T-cell (primary cell): Measurements from ENCODE around the gene S100A5. TPM values are rescaled to one million over a fixed set of nuclear protein-coding genes. Genes with fewer than 3 reads are reported as not detected.
"Not testable (repeated sequence)": the region's sequence is repeated elsewhere in the genome, so short reads cannot be mapped to it uniquely, and the experiment has no call there.

Source experiments
- ATAC-seq, 4 experiments: fragments of 200-7000 bp in 3 of 4; fragments of 150-1000 bp in 1 of 4; cut with Tn5 transposase; replicated peaks in 1 of 4; 1 replicate in 3 of 4; 2 replicates in 1 of 4; pipeline ENCODE4 v1.10.0; 2021; ENCODE audit warnings: moderate library complexity in 3 of 4, mild to moderate bottlenecking in 2 of 4, moderate number of reproducible peaks in 1 of 4
- CTCF ChIA-PET, 2 donors: fragments of 300-600 bp; sonication (Branson Sonifier 250); formaldehyde crosslinking; loops; one replicate each; lab custom pipeline; 2022; ENCODE audit warnings: antibody characterized with exemption in 2 of 2; lab: Charles Lee
- POLR2A ChIA-PET, 2 donors: fragments of 300-600 bp; sonication (Branson Sonifier 250); formaldehyde crosslinking; loops; one replicate each; lab custom pipeline; 2022; ENCODE audit warnings: antibody characterized with exemption in 2 of 2; lab: Charles Lee
- DNase-seq, 35 experiments: peaks; one replicate each; pipeline versions ENCODE4 v3.0.0 to v3.0.0-alpha.2; 2013 to 2023
- H3K27ac ChIP-seq: one replicate; pipeline ENCODE4 v1.5.1; 2013; ENCODE audit warnings: low read length
- H3K27me3 ChIP-seq, 2 experiments: replicated peaks in 1 of 2; 1 replicate in 1 of 2; 2 replicates in 1 of 2; pipeline versions ENCODE4 v1.6.1 to v1.7.0; 2013; ENCODE audit warnings: low read length in 1 of 2, mixed read lengths in 1 of 2; ENCODE audit not compliant: control insufficient read depth in 2 of 2, insufficient read depth in 2 of 2; ENCODE audit errors: extremely low read depth in 1 of 2
- H3K36me3 ChIP-seq, 2 donors: 1 replicate in 1 of 2; 2 replicates in 1 of 2; pipeline versions ENCODE4 v1.6.1 to v1.7.0; 2013; ENCODE audit warnings: low read length in 1 of 2; ENCODE audit not compliant: control insufficient read depth in 2 of 2, insufficient read depth in 1 of 2; ENCODE audit errors: extremely low read depth in 1 of 2
- H3K4me1 ChIP-seq, 2 experiments: 1 replicate in 1 of 2; 2 replicates in 1 of 2; pipeline versions ENCODE4 v1.6.1 to v1.7.0; 2013; ENCODE audit warnings: low read length in 2 of 2, mixed read lengths in 1 of 2; ENCODE audit not compliant: insufficient read depth in 2 of 2, control insufficient read depth in 1 of 2; ENCODE audit errors: extremely low read depth in 1 of 2
- H3K4me3 ChIP-seq, 2 donors: 1 replicate in 1 of 2; 2 replicates in 1 of 2; pipeline versions ENCODE4 v1.5.1 to v1.7.0; 2013; ENCODE audit warnings: mild to moderate bottlenecking in 2 of 2, low read length in 1 of 2, moderate library complexity in 1 of 2; ENCODE audit not compliant: control insufficient read depth in 1 of 2; ENCODE audit errors: extremely low read depth in 1 of 2
- H3K9me3 ChIP-seq: 2 replicates; pipeline ENCODE4 v1.7.0; 2013
- H3K27ac Mint-ChIP-seq, 2 donors: one replicate each; pipeline ENCODE4 v1.8.0; 2020 to 2021; ENCODE audit warnings: mild to moderate bottlenecking in 2 of 2, mixed read lengths in 2 of 2
- H3K27me3 Mint-ChIP-seq, 2 donors: one replicate each; pipeline ENCODE4 v1.8.0; 2021 to 2022; ENCODE audit warnings: mixed read lengths in 2 of 2
- H3K36me3 Mint-ChIP-seq: one replicate; pipeline ENCODE4 v1.8.0; 2021; ENCODE audit warnings: mixed read lengths
- H3K4me1 Mint-ChIP-seq, 3 donors: one replicate each; pipeline ENCODE4 v1.8.0; 2020 to 2022; ENCODE audit warnings: mixed read lengths in 3 of 3, mild to moderate bottlenecking in 1 of 3
- H3K4me3 Mint-ChIP-seq, 3 donors: one replicate each; pipeline ENCODE4 v1.8.0; 2020 to 2022; ENCODE audit warnings: mild to moderate bottlenecking in 3 of 3, mixed read lengths in 3 of 3, moderate library complexity in 3 of 3
- H3K9me3 Mint-ChIP-seq, 3 donors: one replicate each; pipeline ENCODE4 v1.8.0; 2020 to 2022; ENCODE audit warnings: mixed read lengths in 3 of 3
- WGBS: methylation state at CpG from one replicate; pipeline ENCODE4 v1.1.5; 2013; ENCODE audit warnings: missing lambda C conversion rate; ENCODE audit not compliant: insufficient coverage; 5-methylcytosine and 5-hydroxymethylcytosine counted together
- total RNA-seq, 35 experiments: library from RNA in 6 of 35; stranded (reverse) in 6 of 35; fragments of 120-200 nt in 1 of 35; gene quantifications; one replicate each; pipeline versions ENCODE4 v1.2.1 to v1.2.4 and lab custom pipeline; 2013 to 2026

Gene S100A5
- total RNA-seq, 5 donors from 2014 or later (not counting 1 experiment from before 2014, with no cell fraction given), result 0.36 to 1.6 (median 1.2) TPM; not detected in 1

DNA sequence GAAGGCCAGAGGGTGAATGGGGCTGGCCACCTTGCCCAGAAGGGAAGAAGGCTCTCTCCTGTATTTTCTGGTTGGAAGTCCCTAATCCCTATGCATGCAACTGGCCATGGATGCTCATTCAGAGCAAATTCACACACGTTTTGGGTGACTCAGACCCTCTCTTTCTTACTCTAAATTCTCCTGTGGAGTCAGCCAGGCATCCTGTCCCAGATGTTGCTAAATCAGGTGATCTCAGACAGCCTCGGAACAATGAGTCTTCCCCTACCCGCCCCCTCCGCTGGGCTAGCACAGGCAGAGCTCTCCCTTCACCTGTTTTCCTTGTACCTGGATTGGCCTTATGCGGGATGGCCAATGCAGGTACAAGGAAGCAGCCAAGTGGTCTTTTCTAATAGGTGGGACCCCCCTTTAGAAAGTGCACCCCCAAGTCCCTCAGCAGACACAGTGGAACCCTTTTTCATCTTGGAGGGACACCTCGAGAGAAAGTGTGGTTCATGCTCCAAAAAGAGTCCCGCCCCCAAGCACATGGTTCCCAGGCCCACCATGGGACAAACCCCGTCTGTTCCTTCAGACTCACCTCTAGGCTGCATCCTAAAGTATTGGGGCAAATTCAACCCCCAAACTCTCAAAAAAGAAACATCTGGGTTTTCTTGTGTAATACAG, 13.6 kb downstream of the S100A5 start:
- Histone ChIP-seq H3K4me1 (peaks cover 8% of the 10 kb centered on the region in 2 experiments), H3K4me3 (no peak overlapping the region)
- POLR2A ChIA-PET, result no interaction called here

DNA sequence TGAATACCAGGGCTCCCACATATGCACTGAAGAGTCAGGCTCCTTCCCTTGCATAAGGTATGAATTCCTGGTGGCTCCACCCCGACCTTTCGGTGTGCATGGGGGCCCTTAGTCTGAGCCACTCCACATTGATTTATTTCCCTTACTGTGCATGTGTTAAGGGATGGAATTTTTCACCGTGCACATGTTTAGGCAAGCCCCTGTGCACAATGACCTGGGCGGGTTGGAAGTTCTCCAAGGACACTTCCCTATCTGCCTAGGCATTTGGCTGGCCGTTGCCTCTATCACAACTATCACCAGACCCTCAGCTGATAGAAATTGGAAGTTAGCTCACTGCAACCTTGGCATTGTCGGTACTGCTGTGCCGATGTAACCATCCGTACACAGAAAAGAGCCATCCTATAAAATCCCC, 14.6 kb downstream of the S100A5 start:
- H3K4me3 ChIP-seq, result no peak overlapping the region
- Mint-ChIP-seq H3K27ac (no peak overlapping the region), H3K36me3 (peaks cover 11% of the 10 kb centered on the region), H3K4me3 (no peak overlapping the region), H3K4me1 (peaks cover 3 to 12% (median 11%) of the 10 kb centered on the region in 3 donors), H3K27me3 (no peaks in the 10 kb centered on the region), H3K9me3 (no peaks in the 10 kb centered on the region)
- ChIA-PET CTCF (no interaction called here), POLR2A (no interaction called here)
- no peaks in the 10 kb centered on the region for H3K4me1 ChIP-seq
- no peak overlapping the region for H3K27ac ChIP-seq
- ATAC-seq, result no peak
- no peaks in the 10 kb centered on the region for H3K27me3 ChIP-seq
- DNase-seq, result no peak
- no peaks in the 10 kb centered on the region for H3K9me3 ChIP-seq
- 86% methylated on average over 5 of the region's 8 CpGs for WGBS
- no peaks in the 10 kb centered on the region for H3K36me3 ChIP-seq

More for the DNA sequence above, 13.6 kb downstream of the S100A5 start:
- Histone ChIP-seq H3K27me3 (no peaks in the 10 kb centered on the region), H3K9me3 (no peaks in the 10 kb centered on the region), H3K36me3 (no peaks in the 10 kb centered on the region), H3K27ac (no peak overlapping the region)
- Mint-ChIP-seq H3K27me3 (no peaks in the 10 kb centered on the region), H3K9me3 (no peaks in the 10 kb centered on the region), H3K4me3 (no peak overlapping the region), H3K27ac (no peak overlapping the region), H3K36me3 (peaks cover 11% of the 10 kb centered on the region), H3K4me1 (peaks cover 13 to 22% (median 21%) of the 10 kb centered on the region in 3 donors)
- DNase-seq (no peak), ATAC-seq (no peak)
- CTCF ChIA-PET, result no interaction called here
- WGBS, result 93% methylated on average over 6 of the region's 8 CpGs

DNA sequence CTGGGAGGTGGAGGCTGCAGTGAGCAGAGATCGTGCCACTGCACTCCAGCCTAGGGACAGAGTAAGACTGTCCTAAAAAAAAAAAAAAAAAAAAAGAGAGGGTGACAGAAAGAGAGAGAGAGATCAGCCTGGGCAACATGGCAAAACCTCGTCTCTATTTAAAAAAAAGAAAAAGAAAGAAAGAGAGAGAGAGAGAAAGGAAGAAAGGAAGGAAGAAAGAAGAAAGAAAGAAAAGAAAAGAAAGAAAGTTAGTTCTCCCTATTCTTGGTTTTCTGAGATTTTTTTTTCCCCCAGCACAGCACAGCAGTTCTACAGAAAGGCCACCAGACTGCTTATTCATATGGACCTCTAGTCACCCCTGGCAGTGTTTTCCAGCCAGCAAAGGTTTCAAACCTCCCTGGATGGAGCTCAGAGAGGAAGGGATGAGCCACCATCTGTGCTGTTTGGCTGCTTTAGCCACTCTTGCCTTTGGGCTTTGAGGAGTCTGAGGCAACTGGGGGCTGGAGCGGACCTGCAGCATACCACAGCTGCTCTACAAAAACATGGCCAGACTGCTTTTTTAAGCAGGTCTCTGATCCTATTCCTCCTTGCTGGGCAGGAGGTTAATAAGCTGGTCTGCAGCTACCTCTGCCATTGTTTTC, 15.5 kb downstream of the S100A5 start:
- POLR2A ChIA-PET, result no interaction called here
- no peak overlapping the region for H3K27ac ChIP-seq

DNA sequence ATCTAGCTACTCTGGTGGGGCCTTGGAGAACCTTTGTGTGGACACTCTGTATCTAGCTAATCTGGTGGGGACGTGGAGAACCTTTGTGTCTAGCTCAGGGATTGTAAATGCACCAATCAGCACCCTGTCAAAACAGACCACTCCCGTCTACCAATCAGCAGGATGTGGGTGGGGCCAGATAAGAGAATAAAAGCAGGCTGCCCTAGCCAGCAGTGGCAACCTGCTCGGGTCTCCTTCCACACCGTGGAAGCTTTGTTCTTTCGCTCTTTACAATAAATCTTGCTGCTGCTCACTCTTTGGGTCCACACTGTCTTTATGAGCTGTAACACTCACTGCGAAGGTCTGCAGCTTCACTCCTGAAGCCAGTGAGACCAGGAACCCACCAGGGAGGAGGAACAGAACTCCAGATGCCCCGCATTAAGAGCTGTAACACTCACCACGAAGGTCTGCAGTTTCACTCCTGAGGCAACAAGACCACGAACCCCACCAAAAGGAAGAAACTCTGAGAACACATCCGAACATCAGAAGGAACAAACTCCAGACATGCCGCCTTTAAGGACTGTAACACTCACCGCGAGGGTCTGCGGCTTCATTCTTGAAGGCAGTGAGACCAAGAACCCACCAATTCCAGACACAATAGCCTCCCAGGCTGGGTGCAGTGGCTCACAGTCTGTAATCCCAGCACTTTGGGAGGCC, 18.2 kb downstream of the S100A5 start:
- CTCF ChIA-PET, H3K36me3 ChIP-seq, H3K36me3 Mint-ChIP-seq, H3K9me3 ChIP-seq, H3K4me1 ChIP-seq, H3K9me3 Mint-ChIP-seq, H3K27ac ChIP-seq, H3K27me3 Mint-ChIP-seq, ATAC-seq, H3K27me3 ChIP-seq, POLR2A ChIA-PET, DNase-seq, H3K4me3 ChIP-seq, H3K4me1 Mint-ChIP-seq: not testable (repeated sequence)
- WGBS, result 69% methylated on average over 10 of the region's 14 CpGs
- Mint-ChIP-seq H3K4me3 (peak overlapping the region in 2 of 3 donors; percentile 27 to 43), H3K27ac (peak overlapping the region in 1 of 2 donors; percentile 62)

More for the DNA sequence above, 15.5 kb downstream of the S100A5 start:
- Histone ChIP-seq H3K27me3 (no peaks in the 10 kb centered on the region), H3K36me3 (no peaks in the 10 kb centered on the region), H3K4me1 (no peaks in the 10 kb centered on the region), H3K4me3 (no peak overlapping the region), H3K9me3 (no peaks in the 10 kb centered on the region)
- WGBS, result 50% methylated on average over 2 of the region's 3 CpGs
- Mint-ChIP-seq H3K36me3 (peaks cover 11% of the 10 kb centered on the region), H3K27me3 (no peaks in the 10 kb centered on the region), H3K4me3 (no peak overlapping the region), H3K27ac (no peak overlapping the region), H3K9me3 (no peaks in the 10 kb centered on the region), H3K4me1 (peaks cover 0 to 4% (median 4%) of the 10 kb centered on the region in 3 donors)
- DNase-seq, result no peak
- CTCF ChIA-PET, result interaction anchor here in 1 of 2 donors (0.6 to 1.1 kb wide), 3 partner anchors 15 to 27 kb away, joined by 3 to 7 read pairs (median 3); partner anchors contain the start of gene S100A5
- no peak for ATAC-seq

DNA sequence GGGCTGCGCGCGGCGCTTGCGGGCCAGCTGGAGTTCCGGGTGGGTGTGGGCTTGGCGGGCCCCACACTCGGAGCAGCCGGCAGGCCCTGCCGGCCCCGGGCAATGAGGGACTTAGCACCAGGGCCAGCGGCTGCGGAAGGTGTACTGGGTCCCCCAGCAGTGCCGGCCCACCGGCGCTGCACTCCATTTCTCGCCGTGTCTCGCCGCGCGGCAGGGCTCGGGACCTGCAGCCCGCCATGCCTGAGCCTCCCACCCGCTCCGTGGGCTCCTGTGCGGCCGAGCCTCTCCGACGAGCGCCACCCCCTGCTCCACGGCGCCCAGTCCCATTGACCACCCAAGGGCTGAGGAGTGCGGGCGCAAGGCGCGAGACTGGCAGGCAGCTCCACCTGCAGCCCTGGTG, 18.9 kb downstream of the S100A5 start:
- H3K27ac ChIP-seq, H3K4me3 Mint-ChIP-seq, H3K27me3 Mint-ChIP-seq, H3K27ac Mint-ChIP-seq, H3K4me1 Mint-ChIP-seq, H3K36me3 Mint-ChIP-seq, DNase-seq, H3K27me3 ChIP-seq, ATAC-seq, H3K36me3 ChIP-seq, H3K9me3 Mint-ChIP-seq, H3K9me3 ChIP-seq, H3K4me3 ChIP-seq, POLR2A ChIA-PET, H3K4me1 ChIP-seq: not testable (repeated sequence)
- 98% methylated on average over 34 of the region's 37 CpGs for WGBS
- CTCF ChIA-PET, result interaction anchor here (0.6 to 1.8 kb wide), 2 partner anchors 46 to 50 kb away, joined by 3 read pairs; no protein-coding TSS in a partner anchor

DNA sequence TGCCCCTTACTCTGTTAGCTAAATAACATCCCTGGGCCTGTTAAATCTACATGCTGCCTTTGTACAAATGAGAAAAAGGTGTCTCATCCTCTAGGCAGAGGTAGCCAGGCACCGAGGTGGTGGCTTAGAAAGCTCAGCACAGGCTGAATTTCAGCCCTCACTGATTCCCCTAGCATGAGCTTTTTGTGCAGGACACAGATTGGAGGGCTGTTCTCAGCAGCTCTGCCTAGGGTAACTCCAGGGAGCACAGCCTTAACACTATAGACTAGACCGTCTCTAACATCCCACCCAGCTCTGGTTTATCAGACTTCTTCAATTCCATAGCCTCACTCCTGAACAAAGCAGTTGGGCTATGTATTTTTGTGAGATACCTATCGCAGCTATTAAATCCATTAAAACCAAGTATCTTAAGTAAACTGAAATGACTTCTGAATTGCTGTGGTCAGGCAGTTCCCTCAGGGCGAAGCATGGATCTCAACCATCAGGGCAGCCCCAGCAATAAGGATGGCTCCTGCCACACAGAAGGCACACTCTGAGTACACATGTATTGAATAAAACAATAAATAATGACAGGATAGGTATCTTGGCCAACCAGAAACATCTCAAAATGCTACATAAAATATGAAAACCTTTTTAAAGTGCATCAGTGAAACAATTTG, 19.8 kb downstream of the S100A5 start:
- 55% methylated on average over 1 of the region's 4 CpGs for WGBS
- Mint-ChIP-seq H3K9me3 (no peaks in the 10 kb centered on the region), H3K36me3 (no peaks in the 10 kb centered on the region), H3K27ac (no peak overlapping the region), H3K4me3 (no peak overlapping the region), H3K27me3 (no peaks in the 10 kb centered on the region), H3K4me1 (peaks cover 4 to 7% (median 5%) of the 10 kb centered on the region in 3 donors)
- DNase-seq (no peak), ATAC-seq (no peak)
- no peak overlapping the region for H3K27ac ChIP-seq
- no peaks in the 10 kb centered on the region for H3K4me1 ChIP-seq
- H3K9me3 ChIP-seq, result no peaks in the 10 kb centered on the region
- ChIA-PET CTCF (interaction anchor here (0.6 to 1.8 kb wide), 3 partner anchors 11 to 51 kb away, joined by 3 to 4 read pairs (median 3); no protein-coding TSS in a partner anchor), POLR2A (no interaction called here)
- H3K36me3 ChIP-seq, result no peaks in the 10 kb centered on the region
- no peaks in the 10 kb centered on the region for H3K27me3 ChIP-seq
- no peak overlapping the region for H3K4me3 ChIP-seq
